ENCODE results near the gene BRD1.

DNA sequence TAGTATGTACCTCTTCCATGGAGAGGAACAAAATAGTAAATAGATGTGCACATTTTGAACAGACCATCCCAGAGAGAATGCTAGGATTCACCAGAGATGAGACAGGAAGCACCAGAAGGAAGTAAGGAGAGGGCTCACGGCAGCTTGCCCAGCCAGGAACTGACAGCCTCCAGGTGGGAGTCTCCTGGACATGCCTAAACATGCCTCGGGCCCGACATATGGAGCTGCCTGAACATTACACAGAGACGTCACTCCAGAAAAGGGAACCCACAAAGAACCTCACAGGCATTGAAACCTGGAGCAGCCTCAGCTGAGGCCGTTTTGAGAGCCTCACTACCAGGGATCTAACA lies 67.4 kb downstream of the BRD1 start:
- TF ChIP-seq, protein P1, sequence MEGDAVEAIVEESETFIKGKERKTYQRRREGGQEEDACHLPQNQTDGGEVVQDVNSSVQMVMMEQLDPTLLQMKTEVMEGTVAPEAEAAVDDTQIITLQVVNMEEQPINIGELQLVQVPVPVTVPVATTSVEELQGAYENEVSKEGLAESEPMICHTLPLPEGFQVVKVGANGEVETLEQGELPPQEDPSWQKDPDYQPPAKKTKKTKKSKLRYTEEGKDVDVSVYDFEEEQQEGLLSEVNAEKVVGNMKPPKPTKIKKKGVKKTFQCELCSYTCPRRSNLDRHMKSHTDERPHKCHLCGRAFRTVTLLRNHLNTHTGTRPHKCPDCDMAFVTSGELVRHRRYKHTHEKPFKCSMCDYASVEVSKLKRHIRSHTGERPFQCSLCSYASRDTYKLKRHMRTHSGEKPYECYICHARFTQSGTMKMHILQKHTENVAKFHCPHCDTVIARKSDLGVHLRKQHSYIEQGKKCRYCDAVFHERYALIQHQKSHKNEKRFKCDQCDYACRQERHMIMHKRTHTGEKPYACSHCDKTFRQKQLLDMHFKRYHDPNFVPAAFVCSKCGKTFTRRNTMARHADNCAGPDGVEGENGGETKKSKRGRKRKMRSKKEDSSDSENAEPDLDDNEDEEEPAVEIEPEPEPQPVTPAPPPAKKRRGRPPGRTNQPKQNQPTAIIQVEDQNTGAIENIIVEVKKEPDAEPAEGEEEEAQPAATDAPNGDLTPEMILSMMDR (conservative IDR thresholded peaks at IDR 0.05; ENCODE audit: low read depth, low read length): no peak
- no peak for TF ChIP-seq EZH2phosphoT487 (IDR thresholded peaks at IDR 0.05; ENCODE audit: borderline replicate concordance, low read length)
